Neural cell (in vitro differentiated cells): ENCODE data around the gene CPAMD8. TPM values are rescaled to one million over a fixed set of nuclear protein-coding genes. Genes with fewer than 3 reads are reported as not detected.
A peak's percentile ranks its signal among the peaks of the same experiment; 100 is the strongest.

Source experiments
- H2AFZ ChIP-seq: fragments of 200-600, 300-800 bp; sonication (generic), shearing (Covaris generic); 2 replicates; pipeline ENCODE4 v1.6.0; 2014; ENCODE audit warnings: low read depth, mild to moderate bottlenecking, antibody characterized with exemption, low read length, moderate library complexity
- H3F3A ChIP-seq: fragments of 200-600 bp; shearing (Covaris generic); 2 replicates; pipeline ENCODE4 v1.6.1; 2016; ENCODE audit warnings: mild to moderate bottlenecking, moderate library complexity, mixed read lengths, antibody characterized with exemption, low read length; ENCODE audit not compliant: insufficient read depth, poor library complexity, severe bottlenecking
- H3K27ac ChIP-seq: fragments of 200-600, 300-800 bp; sonication (generic), shearing (Covaris generic); 2 replicates; pipeline ENCODE4 v1.5.1; 2014; ENCODE audit warnings: mild to moderate bottlenecking, low read length, moderate library complexity
- H3K27me3 ChIP-seq: fragments of 300-800, 200-600 bp; sonication (generic), shearing (Covaris generic); 2 replicates; pipeline ENCODE4 v1.6.0; 2014; ENCODE audit warnings: mild to moderate bottlenecking, low read depth, low read length, moderate library complexity; ENCODE audit not compliant: insufficient read depth
- H3K36me3 ChIP-seq: fragments of 300-800, 200-600 bp; sonication (generic), shearing (Covaris generic); 2 replicates; pipeline ENCODE4 v1.5.1; 2014; ENCODE audit warnings: mild to moderate bottlenecking, antibody characterized with exemption, low read length, moderate library complexity; ENCODE audit not compliant: insufficient read depth
- H3K4me2 ChIP-seq: fragments of 300-800, 200-600 bp; sonication (generic), shearing (Covaris generic); 2 replicates; pipeline ENCODE4 v1.6.0; 2014; ENCODE audit warnings: mild to moderate bottlenecking, low read length
- H3K4me3 ChIP-seq: fragments of 300-800, 200-600 bp; sonication (generic), shearing (Covaris generic); 2 replicates; pipeline ENCODE4 v1.5.1; 2014; ENCODE audit warnings: mild to moderate bottlenecking, low read length, moderate library complexity
- H3K79me2 ChIP-seq: fragments of 200-600 bp; shearing (Covaris generic); replicated peaks from 2 replicates; pipeline ENCODE4 v1.6.0; 2014; ENCODE audit warnings: mild to moderate bottlenecking, low read length, moderate library complexity; ENCODE audit not compliant: insufficient read depth
- H3K9ac ChIP-seq: fragments of 300-800, 200-600 bp; sonication (generic), shearing (Covaris generic); 2 replicates; pipeline ENCODE4 v1.6.1; 2016; ENCODE audit warnings: mild to moderate bottlenecking, low read length, mixed read lengths
- H3K9me2 ChIP-seq: fragments of 200-600 bp; shearing (Covaris generic); 2 replicates; pipeline ENCODE4 v1.6.1; 2016; ENCODE audit warnings: mild to moderate bottlenecking, low read length, mixed read lengths; ENCODE audit not compliant: insufficient read depth
- H3K9me3 ChIP-seq: fragments of 200-600, 300-800 bp; sonication (generic), shearing (Covaris generic); 2 replicates; pipeline ENCODE4 v1.6.1; 2016; ENCODE audit warnings: mild to moderate bottlenecking, mixed run types, low read length, moderate library complexity, mixed read lengths
- H4K20me1 ChIP-seq: fragments of 200-600 bp; shearing (Covaris generic); 2 replicates; pipeline ENCODE4 v1.6.1; 2016; ENCODE audit warnings: mild to moderate bottlenecking, mixed run types; ENCODE audit not compliant: insufficient read depth
- CTCF ChIP-seq: fragments of 450-650 bp; IDR thresholded peaks from 2 replicates; pipeline ENCODE4 v1.5.1; 2014; ENCODE audit warnings: antibody characterized with exemption, mild to moderate bottlenecking, moderate library complexity; ENCODE audit not compliant: poor library complexity, severe bottlenecking
- EP300 ChIP-seq: fragments of 450-650 bp; conservative IDR thresholded peaks from 2 replicates; pipeline ENCODE4 v1.6.1; 2014; ENCODE audit warnings: antibody characterized with exemption, mild to moderate bottlenecking, moderate library complexity; ENCODE audit not compliant: poor library complexity, severe bottlenecking
- EZH2 ChIP-seq: fragments of 200-600, 300-800 bp; shearing (Covaris generic), sonication (generic); IDR thresholded peaks from 2 replicates; pipeline ENCODE4 v1.6.1; 2014; ENCODE audit warnings: antibody characterized with exemption, low read length, borderline replicate concordance, mild to moderate bottlenecking; ENCODE audit not compliant: insufficient read depth, poor library complexity, severe bottlenecking
- MXI1 ChIP-seq: fragments of 450-650 bp; conservative IDR thresholded peaks from 2 replicates; pipeline ENCODE4 v1.6.1; 2014; ENCODE audit warnings: antibody characterized with exemption, mild to moderate bottlenecking; ENCODE audit not compliant: poor library complexity, severe bottlenecking
- POLR2AphosphoS5 ChIP-seq: IDR thresholded peaks from 2 replicates; pipeline ENCODE4 v1.6.1; 2012
- RAD21 ChIP-seq: fragments of 450-650 bp; conservative IDR thresholded peaks from 2 replicates; pipeline ENCODE4 v1.6.1; 2014; ENCODE audit warnings: antibody characterized with exemption, mild to moderate bottlenecking, moderate library complexity
- REST ChIP-seq: IDR thresholded peaks from 2 replicates; pipeline ENCODE4 v1.6.1; 2012; ENCODE audit warnings: borderline replicate concordance
- SMC3 ChIP-seq: fragments of 450-650 bp; conservative IDR thresholded peaks from 2 replicates; pipeline ENCODE4 v1.6.1; 2014; ENCODE audit warnings: antibody characterized with exemption, mild to moderate bottlenecking, moderate library complexity; ENCODE audit not compliant: poor library complexity
- TAF1 ChIP-seq: IDR thresholded peaks from 2 replicates; pipeline ENCODE4 v1.6.1; 2012; ENCODE audit warnings: low read depth
- polyA plus RNA-seq: library from polyadenylated mRNA; depleted of rRNA; stranded (reverse); fragments of >200 nt; gene quantifications from 2 replicates; pipeline ENCODE4 v1.2.3, GENCODE V29; 2014

The CPAMD8 gene
- polyA plus RNA-seq, 1 donor from 2014 or later: 1.9 TPM

DNA sequence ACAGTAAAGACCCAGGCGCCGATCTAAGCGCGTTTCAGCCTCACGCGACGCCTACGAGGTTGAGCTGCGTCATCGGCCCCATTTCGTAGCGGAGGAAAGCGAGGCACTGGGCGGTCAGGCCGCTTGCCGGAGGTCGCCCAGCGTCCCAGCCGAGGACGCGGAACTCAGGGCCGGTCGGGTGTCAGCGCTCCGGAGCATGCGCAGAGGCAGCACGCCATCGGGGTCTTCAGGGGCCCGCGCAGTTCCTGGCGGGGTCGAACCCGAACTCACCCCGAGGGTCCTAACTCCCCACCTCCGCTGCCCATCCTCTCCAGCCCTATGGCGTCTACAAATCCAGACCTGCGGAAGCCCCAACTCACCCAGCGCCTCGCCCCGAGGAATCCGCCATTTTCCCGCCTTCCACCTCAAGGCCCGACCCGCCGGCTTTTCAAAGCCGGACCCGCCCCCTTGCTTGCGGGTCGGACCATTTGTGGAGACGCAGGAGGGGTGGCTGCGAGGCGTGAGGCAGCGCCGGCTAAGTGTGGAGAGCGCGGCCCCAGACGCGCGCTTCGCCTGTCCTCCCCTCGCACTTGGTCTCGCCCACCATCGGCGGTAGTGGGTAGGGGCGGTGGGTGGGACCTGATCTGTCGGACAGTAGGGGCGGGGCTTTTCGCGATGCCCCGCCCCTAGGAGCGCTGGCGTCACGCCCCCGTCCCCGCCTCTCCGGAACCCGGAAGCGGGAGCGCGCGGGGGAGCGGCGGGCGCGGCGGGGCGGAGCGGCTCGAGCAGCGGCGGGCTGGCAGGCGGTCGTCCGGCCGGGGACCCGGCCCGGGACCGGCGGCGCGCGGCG is 48.6 kb upstream of the CPAMD8 start, which contains the start of the genes HAUS8 and MYO9B:
TSS of gene HAUS8 (minus strand) at position 418 of the 829 bp plus-strand sequence. CDS start at position 388, 30 bp downstream.
TSS of gene MYO9B (plus strand) at position 743 of the 829 bp plus-strand sequence. CDS start 25,941 bp downstream, outside the sequence.
- Histone ChIP-seq H3K27ac (peak within 1 kb of the TSS; percentile 70), H3K79me2 (peaks cover 33% of the 10 kb centered on the region), H3K4me3 (peak within 1 kb of the TSS; percentile 94), H3K4me2 (peak within 1 kb of the TSS; percentile 82), H3K9me2 (no peaks in the 10 kb centered on the region), H3K27me3 (no peaks in the 10 kb centered on the region), H3K9me3 (no peaks in the 10 kb centered on the region), H3K36me3 (no peaks in the 10 kb centered on the region), H4K20me1 (no peaks in the 10 kb centered on the region), H3F3A (no peaks in the 10 kb centered on the region), H2AFZ (peak within 1 kb of the TSS; percentile 96), H3K9ac (peak within 1 kb of the TSS; percentile 75)
- TF ChIP-seq EP300 (peak; percentile 51), RAD21 (no peak), SMC3 (peak; percentile 41), CTCF (peak; percentile 48), EZH2 (no peak), TAF1 (peak; percentile 71), REST (peak; percentile 72), MXI1 (peak; percentile 98), POLR2AphosphoS5 (peak; percentile 53)

DNA sequence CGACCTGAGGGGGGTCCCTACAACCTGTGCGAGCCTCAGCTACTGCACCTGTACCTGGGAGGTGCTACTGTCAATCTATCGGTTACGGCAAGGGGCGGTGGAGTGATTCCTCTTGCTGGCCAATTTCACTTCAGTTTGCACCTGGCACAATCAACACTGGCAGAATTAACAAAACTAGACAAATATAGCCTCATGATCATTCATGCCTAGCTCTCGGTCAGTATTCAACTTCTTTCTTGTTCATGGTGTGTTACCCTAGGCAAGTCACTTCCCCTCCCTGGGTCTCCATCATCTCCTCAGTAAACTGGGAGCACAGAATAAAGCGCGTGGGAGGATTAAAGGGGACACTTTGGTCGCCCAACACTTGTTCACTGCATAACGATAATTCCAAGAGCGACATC is 48.0 kb upstream of the CPAMD8 start:
- Histone ChIP-seq H2AFZ (peak overlapping the region; percentile 96), H3K36me3 (no peaks in the 10 kb centered on the region), H3K4me3 (peak overlapping the region; percentile 94), H3K9ac (peak overlapping the region; percentile 63), H3K79me2 (peaks cover 33% of the 10 kb centered on the region), H3K27ac (peak overlapping the region; percentile 43), H3K9me2 (no peaks in the 10 kb centered on the region), H3K27me3 (no peaks in the 10 kb centered on the region), H3F3A (no peaks in the 10 kb centered on the region), H4K20me1 (no peaks in the 10 kb centered on the region), H3K4me2 (peak overlapping the region; percentile 82), H3K9me3 (no peaks in the 10 kb centered on the region)
- TF ChIP-seq RAD21: no peak
- no peak for TF ChIP-seq EP300
- TF ChIP-seq TAF1: no peak
- TF ChIP-seq POLR2AphosphoS5: no peak
- no peak for TF ChIP-seq EZH2
- no peak for TF ChIP-seq SMC3
